Fibroblast of skin of scalp (primary cell): ENCODE measurements around the gene TXNRD1.
"Not testable (repeated sequence)": the region's sequence is repeated elsewhere in the genome, so short reads cannot be mapped to it uniquely, and the experiment has no call there.

ENCODE experiments used
- DNase-seq: peaks from one replicate; pipeline ENCODE4 v3.0.0-alpha.2; 2013

The TXNRD1 gene

GRCh38 chr12:104190641-104191176, 24.9 kb upstream of the TXNRD1 start:
- DNase-seq = no peak

- no peak for DNase-seq
Observed at GRCh38 chr12:104197264-104197663, 18.3 kb upstream of the TXNRD1 start.

- DNase-seq = no peak
Observed at GRCh38 chr12:104199964-104200363, 15.6 kb upstream of the TXNRD1 start.

- DNase-seq = peak; percentile 69
Observed at GRCh38 chr12:104201238-104202001, 14.2 kb upstream of the TXNRD1 start.

- no peak for DNase-seq
Observed at GRCh38 chr12:104204690-104205480, 10.7 kb upstream of the TXNRD1 start.

- no peak for DNase-seq
Observed at GRCh38 chr12:104207416-104208205, 8.0 kb upstream of the TXNRD1 start.

GRCh38 chr12:104212516-104212915, 3.1 kb upstream of the TXNRD1 start:
- peak; percentile 28 for DNase-seq

GRCh38 chr12:104213952-104214351, 1.6 kb upstream of the TXNRD1 start:
- DNase-seq = peak; percentile 54

- no peak for DNase-seq
Observed at GRCh38 chr12:104216521-104216924, 944 bp downstream of the TXNRD1 start.

GRCh38 chr12:104218506-104218905, 2.9 kb downstream of the TXNRD1 start:
- not testable (repeated sequence) for DNase-seq

GRCh38 chr12:104218935-104219334, 3.4 kb downstream of the TXNRD1 start:
- DNase-seq = peak; percentile 58

- DNase-seq = peak; percentile 97
Observed at GRCh38 chr12:104219361-104219892, 3.8 kb downstream of the TXNRD1 start.

- peak; percentile 84 for DNase-seq
Observed at GRCh38 chr12:104219908-104220404, 4.4 kb downstream of the TXNRD1 start.

GRCh38 chr12:104220931-104221330, 5.4 kb downstream of the TXNRD1 start:
- DNase-seq = no peak

- DNase-seq = no peak
Observed at GRCh38 chr12:104222976-104223375, 7.4 kb downstream of the TXNRD1 start.

- no peak for DNase-seq
Observed at GRCh38 chr12:104223712-104224111, 8.1 kb downstream of the TXNRD1 start.

- DNase-seq = no peak
Observed at GRCh38 chr12:104226672-104227071, 11.1 kb downstream of the TXNRD1 start.

GRCh38 chr12:104230304-104231095, 14.9 kb downstream of the TXNRD1 start:
- no peak for DNase-seq

- DNase-seq = no peak
Observed at GRCh38 chr12:104232609-104233280, 17.2 kb downstream of the TXNRD1 start.

GRCh38 chr12:104234926-104235499, 19.4 kb downstream of the TXNRD1 start:
- no peak for DNase-seq
